Hematopoietic multipotent progenitor cell treated with erythropoietin and hydrocortisone succinate and interleukin-3 and kit ligand, for 17 days (in vitro differentiated cells): Measurements from ENCODE around the gene USP17L30.
"Not testable (repeated sequence)": the region's sequence is repeated elsewhere in the genome, so short reads cannot be mapped to it uniquely, and the experiment has no call there.

ENCODE experiments used
- DNase-seq: peaks from one replicate; pipeline ENCODE4 v3.0.0-alpha.2; 2015; ENCODE audit warnings: low spot score

Gene USP17L30, protein sequence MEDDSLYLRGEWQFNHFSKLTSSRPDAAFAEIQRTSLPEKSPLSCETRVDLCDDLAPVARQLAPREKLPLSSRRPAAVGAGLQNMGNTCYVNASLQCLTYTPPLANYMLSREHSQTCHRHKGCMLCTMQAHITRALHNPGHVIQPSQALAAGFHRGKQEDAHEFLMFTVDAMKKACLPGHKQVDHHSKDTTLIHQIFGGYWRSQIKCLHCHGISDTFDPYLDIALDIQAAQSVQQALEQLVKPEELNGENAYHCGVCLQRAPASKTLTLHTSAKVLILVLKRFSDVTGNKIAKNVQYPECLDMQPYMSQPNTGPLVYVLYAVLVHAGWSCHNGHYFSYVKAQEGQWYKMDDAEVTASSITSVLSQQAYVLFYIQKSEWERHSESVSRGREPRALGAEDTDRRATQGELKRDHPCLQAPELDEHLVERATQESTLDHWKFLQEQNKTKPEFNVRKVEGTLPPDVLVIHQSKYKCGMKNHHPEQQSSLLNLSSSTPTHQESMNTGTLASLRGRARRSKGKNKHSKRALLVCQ

DNA sequence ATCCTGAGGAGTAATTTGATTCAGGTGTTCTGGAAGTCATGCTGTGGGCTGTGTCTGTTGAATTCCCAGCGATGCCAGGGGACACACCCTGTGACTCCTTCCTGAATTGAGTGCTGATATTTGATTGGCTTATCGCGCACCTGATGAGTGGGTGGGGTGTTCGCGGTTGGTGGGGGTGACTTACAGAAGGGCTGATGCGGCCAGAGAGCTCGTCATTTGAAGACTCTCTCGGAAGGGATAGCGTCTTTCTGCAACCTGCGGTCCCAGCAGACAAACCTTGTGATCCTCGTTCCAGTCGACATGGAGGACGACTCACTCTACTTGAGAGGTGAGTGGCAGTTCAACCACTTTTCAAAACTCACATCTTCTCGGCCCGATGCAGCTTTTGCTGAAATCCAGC is at the start of gene USP17L30:
TSS of gene USP17L30 (plus strand) at position 301 of the 400 bp plus-strand sequence. CDS start at position 301, 0 bp downstream.
- DNase-seq = not testable (repeated sequence)

DNA sequence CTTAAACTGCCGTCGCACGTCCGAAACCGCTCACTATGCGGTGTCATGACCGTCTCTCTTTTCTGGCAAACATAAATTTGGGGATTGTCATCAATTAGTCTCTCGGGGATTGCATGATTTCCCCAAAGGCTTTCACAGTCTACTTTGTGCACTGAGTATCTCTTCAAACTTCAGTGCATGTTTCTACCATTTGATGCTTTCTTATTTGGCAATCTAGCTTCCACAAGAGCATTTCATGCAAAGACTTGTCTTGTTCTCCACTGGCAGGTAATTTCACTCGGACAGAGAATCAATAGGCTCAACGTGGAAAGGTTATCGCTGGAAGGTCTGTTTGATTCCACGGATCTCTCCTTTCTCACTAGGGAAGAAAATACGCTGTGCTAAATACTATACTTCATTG is 38.7 kb upstream of the USP17L30 start:
- not testable (repeated sequence) for DNase-seq

DNA sequence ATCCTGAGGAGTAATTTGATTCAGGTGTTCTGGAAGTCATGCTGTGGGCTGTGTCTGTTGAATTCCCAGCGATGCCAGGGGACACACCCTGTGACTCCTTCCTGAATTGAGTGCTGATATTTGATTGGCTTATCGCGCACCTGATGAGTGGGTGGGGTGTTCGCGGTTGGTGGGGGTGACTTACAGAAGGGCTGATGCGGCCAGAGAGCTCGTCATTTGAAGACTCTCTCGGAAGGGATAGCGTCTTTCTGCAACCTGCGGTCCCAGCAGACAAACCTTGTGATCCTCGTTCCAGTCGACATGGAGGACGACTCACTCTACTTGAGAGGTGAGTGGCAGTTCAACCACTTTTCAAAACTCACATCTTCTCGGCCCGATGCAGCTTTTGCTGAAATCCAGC is 38.1 kb upstream of the USP17L30 start, which contains the start of gene USP17L24:
TSS of gene USP17L24 (plus strand) at position 301 of the 400 bp plus-strand sequence. CDS start at position 301, 0 bp downstream.
- not testable (repeated sequence) for DNase-seq

GRCh38 chr4:9329611-9330010 is 33.3 kb upstream of the USP17L30 start, which contains the start of gene USP17L25:
TSS of gene USP17L25 (plus strand) at chr4:9329911. CDS start at chr4:9329911, 0 bp downstream.
- DNase-seq = not testable (repeated sequence)

DNA sequence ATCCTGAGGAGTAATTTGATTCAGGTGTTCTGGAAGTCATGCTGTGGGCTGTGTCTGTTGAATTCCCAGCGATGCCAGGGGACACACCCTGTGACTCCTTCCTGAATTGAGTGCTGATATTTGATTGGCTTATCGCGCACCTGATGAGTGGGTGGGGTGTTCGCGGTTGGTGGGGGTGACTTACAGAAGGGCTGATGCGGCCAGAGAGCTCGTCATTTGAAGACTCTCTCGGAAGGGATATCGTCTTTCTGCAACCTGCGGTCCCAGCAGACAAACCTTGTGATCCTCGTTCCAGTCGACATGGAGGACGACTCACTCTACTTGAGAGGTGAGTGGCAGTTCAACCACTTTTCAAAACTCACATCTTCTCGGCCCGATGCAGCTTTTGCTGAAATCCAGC is 28.6 kb upstream of the USP17L30 start, which contains the start of gene USP17L26:
TSS of gene USP17L26 (plus strand) at position 301 of the 400 bp plus-strand sequence. CDS start at position 301, 0 bp downstream.
- DNase-seq = not testable (repeated sequence)

DNA sequence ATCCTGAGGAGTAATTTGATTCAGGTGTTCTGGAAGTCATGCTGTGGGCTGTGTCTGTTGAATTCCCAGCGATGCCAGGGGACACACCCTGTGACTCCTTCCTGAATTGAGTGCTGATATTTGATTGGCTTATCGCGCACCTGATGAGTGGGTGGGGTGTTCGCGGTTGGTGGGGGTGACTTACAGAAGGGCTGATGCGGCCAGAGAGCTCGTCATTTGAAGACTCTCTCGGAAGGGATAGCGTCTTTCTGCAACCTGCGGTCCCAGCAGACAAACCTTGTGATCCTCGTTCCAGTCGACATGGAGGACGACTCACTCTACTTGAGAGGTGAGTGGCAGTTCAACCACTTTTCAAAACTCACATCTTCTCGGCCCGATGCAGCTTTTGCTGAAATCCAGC is 23.8 kb upstream of the USP17L30 start, which contains the start of gene USP17L5:
TSS of gene USP17L5 (plus strand) at position 301 of the 400 bp plus-strand sequence. CDS start at position 301, 0 bp downstream.
- DNase-seq = not testable (repeated sequence)

GRCh38 chr4:9343848-9344247 is 19.1 kb upstream of the USP17L30 start, which contains the start of gene USP17L27:
TSS of gene USP17L27 (plus strand) at chr4:9344148. CDS start at chr4:9344148, 0 bp downstream.
- not testable (repeated sequence) for DNase-seq

GRCh38 chr4:9348593-9348992 is 14.3 kb upstream of the USP17L30 start, which contains the start of gene USP17L28:
TSS of gene USP17L28 (plus strand) at chr4:9348893. CDS start at chr4:9348893, 0 bp downstream.
- not testable (repeated sequence) for DNase-seq

- not testable (repeated sequence) for DNase-seq
These were observed 12.1 kb upstream of the USP17L30 start for GRCh38 chr4:9350866-9351265.

DNA sequence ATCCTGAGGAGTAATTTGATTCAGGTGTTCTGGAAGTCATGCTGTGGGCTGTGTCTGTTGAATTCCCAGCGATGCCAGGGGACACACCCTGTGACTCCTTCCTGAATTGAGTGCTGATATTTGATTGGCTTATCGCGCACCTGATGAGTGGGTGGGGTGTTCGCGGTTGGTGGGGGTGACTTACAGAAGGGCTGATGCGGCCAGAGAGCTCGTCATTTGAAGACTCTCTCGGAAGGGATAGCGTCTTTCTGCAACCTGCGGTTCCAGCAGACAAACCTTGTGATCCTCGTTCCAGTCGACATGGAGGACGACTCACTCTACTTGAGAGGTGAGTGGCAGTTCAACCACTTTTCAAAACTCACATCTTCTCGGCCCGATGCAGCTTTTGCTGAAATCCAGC is 9.6 kb upstream of the USP17L30 start, which contains the start of gene USP17L29:
TSS of gene USP17L29 (plus strand) at position 301 of the 400 bp plus-strand sequence. CDS start at position 301, 0 bp downstream.
- DNase-seq = not testable (repeated sequence)

DNA sequence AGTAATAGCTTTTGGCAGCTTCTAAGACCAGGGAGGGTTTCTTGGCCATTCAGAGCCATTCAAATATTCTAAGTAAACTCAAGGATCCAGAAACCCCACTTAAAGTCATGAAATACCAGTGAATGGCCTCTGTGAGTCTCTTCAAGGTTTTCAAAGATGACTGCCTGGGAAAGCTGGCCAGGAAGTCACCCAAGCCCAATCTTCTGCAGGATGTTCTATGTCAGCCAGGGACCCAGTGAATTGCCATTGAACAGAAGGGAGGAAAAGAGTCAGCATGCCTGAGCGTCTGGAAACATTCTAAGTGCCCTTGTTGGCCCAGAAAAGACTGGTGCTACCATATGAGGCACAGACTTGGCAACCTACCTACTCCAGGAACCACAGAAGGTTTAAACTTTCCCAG is 17.0 kb downstream of the USP17L30 start:
- DNase-seq = not testable (repeated sequence)

DNA sequence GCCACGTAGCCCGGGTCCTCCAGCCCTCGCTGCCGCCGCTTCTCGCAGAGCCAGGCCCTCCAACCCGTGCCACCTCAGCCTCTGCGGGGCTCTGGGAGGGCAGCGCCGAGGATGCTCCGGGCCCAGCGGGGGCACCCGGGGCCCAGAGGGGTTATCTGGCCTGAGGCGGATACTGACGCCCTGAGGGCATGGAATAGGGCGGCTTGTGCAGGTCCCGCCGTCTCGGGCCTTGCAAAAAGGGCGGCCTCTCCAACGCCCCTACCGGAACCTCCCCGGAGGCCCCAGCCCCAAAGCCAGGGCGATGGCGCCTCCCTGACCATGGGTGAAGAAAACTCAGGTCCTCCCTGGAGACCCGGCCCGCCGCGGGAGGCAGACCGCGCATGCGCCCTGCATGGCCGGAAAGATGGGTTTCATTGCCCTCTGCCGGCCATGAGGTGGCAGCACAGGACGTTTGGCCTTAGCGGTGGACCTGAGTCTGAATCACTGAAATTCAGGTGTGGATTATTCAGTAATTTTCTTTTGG is 18.1 kb downstream of the USP17L30 start:
- not testable (repeated sequence) for DNase-seq

DNA sequence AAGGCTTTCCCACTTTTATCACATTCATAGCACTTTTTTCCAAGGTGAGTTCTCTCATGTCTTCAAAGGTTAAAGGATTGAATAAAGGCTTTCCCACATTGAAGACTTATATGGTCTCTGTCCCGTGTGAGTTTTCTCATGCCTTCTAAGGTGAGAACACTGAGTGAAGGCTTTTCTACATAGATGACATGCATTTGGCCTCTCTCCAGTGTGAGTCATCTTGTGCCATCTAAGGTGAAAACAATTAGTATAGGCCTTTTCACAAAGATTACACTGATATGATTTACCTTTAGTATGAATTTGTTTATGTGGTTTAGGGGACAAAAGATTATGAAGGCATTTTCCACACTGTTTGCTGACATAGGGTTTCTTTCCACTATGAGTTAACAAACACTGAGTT is 21.2 kb downstream of the USP17L30 start:
- no peak for DNase-seq

DNA sequence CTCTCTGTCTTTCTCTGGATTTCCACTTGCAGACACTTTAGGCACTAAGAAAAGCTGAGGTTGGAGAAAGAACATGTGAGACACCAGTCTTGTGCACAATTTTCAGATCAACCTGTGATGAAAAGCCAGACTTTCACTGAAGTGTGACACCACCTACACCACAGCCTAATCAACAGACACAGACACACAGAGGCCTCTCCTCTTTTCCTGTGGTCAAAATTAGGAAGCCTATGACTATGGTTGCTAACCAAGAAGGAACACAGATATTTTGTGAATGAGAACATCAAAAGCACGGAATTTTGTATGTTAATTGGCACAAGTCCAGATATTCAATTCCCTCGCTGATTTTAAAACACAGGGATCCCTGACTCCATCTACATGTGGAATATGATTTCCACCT is 26.1 kb downstream of the USP17L30 start:
- not testable (repeated sequence) for DNase-seq

DNA sequence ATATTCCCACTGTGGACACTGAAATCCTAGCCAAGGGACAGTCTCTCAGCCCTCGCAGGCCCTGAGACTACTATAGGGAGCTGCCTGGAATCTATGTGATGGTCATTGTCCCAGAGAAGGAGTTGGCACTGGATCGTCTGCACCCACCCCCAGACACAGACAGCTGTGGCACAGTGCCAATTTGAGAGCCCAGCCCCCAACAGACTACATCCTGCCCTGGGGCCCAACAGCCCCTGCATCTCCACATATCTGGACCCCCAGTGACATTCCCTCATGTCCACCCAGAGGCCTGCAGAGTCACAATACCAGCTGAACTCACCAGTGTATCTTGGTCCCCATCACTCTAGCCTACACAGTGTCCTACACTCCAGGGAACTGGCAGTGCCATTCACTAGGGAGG is 42.8 kb downstream of the USP17L30 start:
- DNase-seq = not testable (repeated sequence)

DNA sequence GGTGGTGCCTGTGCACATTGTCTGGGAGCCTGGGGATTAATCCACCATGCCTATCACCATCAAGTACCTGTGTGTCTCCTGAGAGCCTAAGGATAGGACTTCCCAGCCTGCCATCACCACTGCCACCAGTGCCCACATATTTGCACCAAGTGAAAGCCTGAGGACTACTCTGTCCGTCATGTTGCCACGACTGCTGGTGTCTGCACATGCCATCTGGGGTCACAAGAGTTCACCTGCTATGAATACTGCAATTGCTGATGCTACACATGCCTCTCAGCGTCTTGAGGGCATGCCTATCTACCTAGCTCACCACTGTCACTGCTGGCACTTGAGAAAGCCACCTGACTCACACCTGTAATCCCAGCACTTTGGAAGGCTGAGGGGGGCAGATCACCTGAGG is 43.6 kb downstream of the USP17L30 start:
- DNase-seq = not testable (repeated sequence)

- DNase-seq = no peak
These were observed 46.9 kb downstream of the USP17L30 start for GRCh38 chr4:9409793-9410192.
